22Rv1 (cell line): ENCODE results near the gene CCDC74B.
"Not testable (repeated sequence)": the region's sequence is repeated elsewhere in the genome, so short reads cannot be mapped to it uniquely, and the experiment has no call there.

Experiments used
- H3K27ac ChIP-seq: fragments of 450-650 bp; 2 replicates; pipeline ENCODE4 v1.5.1; 2017
- ZFX ChIP-seq: fragments of 450-650 bp; IDR thresholded peaks from 2 replicates; pipeline ENCODE4 v1.6.1; 2017; ENCODE audit warnings: antibody characterized with exemption, borderline replicate concordance
- TF ChIP-seq, protein P1 (sequence below): fragments of 450-650 bp; IDR thresholded peaks from 2 replicates; pipeline ENCODE4 v1.5.1; 2017; ENCODE audit warnings: mild to moderate bottlenecking

CCDC74B gene

DNA sequence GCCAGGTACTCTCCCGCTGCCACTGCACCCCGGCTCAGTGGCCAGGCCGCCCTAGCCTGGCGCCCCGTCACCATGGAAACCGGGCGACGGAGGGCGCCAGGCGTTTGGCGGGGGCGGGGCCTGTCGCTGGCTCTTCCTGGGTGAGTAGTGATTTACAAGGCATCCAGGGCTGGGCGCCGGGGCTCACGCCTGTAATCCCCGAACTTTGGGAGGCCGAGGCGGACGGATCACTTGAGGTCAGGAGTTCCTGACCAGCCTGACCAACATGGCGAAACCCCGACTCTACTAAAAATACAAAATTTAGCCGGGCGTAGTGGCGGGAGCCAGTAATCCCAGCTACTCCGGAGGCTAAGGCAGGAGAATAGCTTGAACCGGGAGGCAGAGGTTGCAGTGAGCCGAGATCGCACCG, at the start of gene CCDC74B:
Gene CCDC74B, minus strand, starts transcription at position 107 of the 409 bp plus-strand sequence. CDS start 116 bp downstream, outside the sequence.
- H3K27ac ChIP-seq, result peak within 1 kb of the TSS; percentile 38

DNA sequence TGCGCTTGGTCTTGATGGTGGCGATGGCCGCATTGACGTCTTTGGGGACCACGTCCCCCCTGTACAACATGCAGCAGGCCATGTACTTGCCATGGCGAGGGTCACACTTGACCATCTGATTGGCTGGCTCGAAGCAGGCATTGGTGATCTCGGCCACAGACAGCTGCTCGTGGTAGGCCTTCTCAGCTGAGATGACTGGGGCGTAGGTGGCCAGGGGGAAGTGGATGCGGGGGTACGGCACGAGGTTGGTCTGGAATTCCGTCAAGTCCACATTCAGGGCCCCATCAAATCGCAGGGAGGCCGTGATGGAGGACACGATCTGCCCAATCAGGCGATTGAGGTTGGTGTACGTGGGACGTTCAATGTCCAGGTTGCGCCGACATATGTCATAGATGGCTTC, 48.9 kb upstream of the CCDC74B start:
- H3K27ac ChIP-seq, result not testable (repeated sequence)

DNA sequence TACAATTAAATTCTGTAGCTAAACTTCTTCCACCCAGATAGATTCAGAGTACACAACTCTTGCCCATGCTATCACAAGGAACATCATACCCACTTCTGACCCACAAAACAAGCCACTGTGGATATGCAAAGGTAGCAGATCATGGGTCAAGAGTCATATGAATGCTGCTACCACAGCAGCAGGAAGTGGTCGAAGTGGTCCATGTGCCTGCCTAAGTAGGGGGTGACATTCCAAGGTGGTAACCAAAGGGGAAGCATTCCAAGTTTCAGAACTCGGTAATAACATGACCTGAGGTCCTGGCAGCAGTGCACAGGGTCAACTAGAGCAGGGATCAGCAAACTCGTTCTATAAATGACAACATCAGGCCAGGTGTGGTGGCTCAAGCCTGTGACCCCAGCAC, 47.5 kb upstream of the CCDC74B start:
- not testable (repeated sequence) for H3K27ac ChIP-seq

DNA sequence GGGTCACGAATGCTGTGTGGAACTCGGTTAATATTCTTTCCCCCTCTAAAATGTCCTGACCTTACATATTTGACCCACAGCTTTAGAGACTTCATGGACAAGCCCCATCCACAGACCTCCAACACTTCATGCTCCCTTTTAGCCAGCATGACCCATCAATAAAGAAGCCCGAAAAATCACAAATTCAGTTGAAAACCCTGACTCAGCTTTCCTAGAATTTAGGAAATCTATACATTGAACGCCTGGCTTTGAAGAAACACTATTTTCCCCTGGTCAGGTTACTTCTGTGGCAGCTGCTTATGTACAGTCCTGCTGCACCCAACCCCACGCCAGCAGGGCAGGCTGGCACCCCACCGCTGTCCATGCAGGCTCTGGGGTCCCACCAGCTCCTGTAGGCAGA, 46.4 kb upstream of the CCDC74B start:
- H3K27ac ChIP-seq, result not testable (repeated sequence)

DNA sequence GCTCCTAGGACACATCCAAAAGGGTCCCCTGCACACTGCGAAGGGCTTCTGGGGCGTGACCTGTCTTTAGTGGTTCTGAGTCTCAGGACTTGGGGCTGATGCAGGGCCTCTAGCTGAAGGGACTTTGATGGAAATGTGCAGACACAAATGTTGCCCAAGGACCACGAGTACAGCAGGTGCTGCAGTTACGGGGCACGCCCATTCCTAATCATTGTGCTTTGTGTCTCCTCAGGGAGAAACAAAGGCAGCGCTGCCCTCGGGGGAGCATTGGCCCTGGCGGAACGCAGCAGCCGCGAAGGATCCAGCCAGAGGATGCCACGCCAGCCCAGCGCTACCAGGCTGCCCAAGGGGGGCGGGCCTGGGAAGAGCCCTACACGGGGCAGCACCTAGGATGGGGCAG, 45.3 kb upstream of the CCDC74B start:
- TF ChIP-seq, protein P1, sequence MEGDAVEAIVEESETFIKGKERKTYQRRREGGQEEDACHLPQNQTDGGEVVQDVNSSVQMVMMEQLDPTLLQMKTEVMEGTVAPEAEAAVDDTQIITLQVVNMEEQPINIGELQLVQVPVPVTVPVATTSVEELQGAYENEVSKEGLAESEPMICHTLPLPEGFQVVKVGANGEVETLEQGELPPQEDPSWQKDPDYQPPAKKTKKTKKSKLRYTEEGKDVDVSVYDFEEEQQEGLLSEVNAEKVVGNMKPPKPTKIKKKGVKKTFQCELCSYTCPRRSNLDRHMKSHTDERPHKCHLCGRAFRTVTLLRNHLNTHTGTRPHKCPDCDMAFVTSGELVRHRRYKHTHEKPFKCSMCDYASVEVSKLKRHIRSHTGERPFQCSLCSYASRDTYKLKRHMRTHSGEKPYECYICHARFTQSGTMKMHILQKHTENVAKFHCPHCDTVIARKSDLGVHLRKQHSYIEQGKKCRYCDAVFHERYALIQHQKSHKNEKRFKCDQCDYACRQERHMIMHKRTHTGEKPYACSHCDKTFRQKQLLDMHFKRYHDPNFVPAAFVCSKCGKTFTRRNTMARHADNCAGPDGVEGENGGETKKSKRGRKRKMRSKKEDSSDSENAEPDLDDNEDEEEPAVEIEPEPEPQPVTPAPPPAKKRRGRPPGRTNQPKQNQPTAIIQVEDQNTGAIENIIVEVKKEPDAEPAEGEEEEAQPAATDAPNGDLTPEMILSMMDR, result no peak
- no peak for TF ChIP-seq ZFX
- no peak overlapping the region for H3K27ac ChIP-seq

DNA sequence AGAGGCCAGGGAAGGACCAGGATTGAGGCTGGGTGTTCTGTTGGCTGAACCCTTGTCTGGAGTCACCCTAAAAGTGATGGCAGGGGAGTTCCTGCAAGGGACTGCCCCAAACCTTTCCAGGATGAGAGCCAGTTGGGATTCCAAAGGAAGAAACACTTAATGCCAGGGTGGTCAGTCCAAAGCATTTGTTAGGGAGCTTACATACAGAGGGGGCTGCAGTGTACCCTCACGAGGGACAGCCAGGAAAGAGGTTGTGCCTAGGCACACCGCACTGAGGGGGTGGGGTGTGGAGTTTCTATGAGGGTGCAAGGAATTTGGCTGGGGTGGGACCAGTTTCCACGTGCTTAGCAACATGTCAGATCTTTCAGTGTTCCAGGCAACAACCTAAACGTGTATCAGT, 44.0 kb upstream of the CCDC74B start:
- H3K27ac ChIP-seq, result not testable (repeated sequence)

DNA sequence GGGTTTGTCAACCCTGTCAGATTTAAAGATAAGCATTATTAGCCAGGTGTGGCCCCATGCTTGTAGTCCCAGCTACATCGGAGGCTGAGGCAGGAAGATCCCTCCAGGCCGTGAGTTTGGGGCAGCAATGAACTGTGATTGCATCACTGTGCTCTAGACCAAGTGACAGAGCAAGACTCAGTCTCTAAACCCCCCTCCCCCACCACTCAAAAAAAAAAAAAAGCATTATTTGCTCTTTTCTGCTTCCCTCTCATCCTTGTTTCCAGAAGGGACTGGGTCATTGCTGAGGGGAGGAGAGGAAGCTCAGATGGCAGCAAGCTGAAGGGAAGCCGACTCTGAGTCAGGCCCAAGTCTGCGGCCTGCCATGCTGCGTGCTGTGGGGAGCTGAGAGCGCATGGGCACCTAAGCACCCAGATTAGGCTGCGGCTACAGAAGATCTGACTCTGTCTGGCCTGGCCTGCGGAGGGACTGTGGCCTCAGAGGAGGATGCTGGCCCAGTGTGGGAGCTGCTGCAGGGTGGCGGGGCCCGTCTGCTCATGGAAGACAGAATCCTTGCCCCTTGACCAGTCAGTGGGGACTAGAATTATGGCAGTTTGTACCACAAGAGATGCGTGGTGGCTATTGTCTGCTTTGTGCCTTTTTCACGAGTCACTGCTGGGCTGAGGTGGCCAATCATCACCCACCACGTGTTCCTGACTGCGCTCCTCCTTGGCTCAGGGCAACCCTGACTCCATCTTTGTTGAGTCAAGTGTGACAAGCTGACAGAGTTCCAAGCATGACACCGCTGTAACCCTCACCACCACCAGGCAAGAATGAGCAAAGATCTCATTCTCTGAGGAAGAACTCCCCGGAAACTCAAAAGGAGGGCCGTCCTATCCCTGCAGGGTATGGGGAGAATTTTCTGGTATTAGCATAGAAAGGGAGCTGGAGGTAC, 43.2 kb upstream of the CCDC74B start:
- H3K27ac ChIP-seq, result not testable (repeated sequence)

DNA sequence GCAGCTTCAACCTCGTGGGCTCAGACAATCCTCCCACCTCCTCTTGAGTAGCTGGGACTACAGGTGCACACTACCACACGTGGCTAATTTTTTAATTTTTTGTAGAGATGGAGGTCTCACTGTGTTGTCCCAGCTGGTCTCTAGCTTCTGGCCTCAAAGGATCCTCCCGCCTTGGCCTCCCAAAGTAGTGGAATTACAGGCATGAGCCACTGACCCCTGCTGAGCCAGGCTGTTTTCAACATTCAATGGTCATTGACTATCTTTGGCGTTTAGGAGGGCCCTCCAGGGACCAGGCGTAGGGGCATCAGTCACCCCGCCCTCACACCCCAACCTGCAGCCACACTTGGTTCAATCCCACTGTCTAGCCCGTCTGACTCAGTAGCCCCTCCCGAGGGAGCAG, 42.4 kb upstream of the CCDC74B start:
- no peak for TF ChIP-seq ZFX
- TF ChIP-seq, protein P1, result no peak
- no peak overlapping the region for H3K27ac ChIP-seq

DNA sequence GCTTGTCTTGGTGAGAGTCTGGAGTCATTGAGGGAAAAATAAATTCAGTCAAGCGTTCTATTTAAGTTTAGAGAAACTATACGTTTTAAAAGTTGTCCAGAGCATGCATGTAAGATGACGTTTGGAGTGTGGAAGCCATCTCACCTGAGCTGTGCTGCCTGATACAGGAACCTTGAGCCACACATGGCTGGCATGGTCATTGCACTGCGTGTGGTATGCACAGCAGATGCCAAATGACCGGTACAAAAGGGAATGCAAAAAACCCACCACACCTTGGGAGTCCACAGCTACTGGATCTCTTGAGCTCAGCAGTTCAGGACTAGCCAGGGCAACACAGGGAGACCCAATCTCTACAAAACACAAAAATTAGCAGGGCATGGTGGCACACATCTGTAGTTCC, 41.5 kb upstream of the CCDC74B start:
- no peak for TF ChIP-seq ZFX
- TF ChIP-seq, protein P1, result no peak
- no peak overlapping the region for H3K27ac ChIP-seq

DNA sequence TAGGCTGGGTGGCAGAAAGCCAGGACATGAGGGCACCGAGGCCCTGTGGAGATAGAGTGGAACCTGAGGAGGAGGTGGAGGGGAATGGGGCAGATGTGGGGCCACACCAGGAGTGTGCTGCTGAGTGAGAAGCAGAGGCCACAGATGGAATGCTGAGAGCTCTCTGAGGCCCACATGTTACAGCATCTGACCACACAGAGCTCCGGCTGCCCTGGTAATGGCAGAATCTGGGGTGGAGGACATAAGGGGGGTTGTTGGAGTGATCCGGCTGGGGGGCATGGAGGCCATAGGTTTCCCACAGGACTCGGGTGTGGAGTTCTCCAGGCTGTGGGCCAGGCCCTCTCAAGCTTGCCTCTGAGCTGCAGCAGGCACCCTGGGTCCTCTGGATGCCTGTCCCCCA, 41.0 kb upstream of the CCDC74B start:
- no peak for TF ChIP-seq ZFX
- TF ChIP-seq, protein P1, result no peak
- no peak overlapping the region for H3K27ac ChIP-seq

DNA sequence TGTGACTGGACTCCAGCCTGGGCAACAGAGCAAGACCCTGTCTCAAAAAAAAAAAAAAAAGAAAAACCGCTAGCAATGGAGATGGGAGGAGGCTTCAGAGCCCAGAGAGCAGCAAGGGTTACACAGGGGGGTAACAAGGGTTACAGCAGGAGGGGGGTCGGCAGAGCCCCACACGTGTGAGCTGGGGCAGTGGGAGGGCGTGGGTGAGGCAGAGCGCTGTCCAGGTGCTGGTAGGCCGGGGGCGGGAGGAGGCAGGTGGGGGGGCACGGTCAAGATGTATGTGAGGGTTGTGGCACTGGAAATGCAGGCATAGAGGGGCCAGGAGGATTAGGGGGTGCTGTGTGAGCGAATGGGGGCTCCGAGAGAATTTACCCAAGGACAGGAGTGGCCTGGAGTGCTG, 40.5 kb upstream of the CCDC74B start:
- H3K27ac ChIP-seq, result no peak overlapping the region
- TF ChIP-seq, protein P1, result no peak
- TF ChIP-seq ZFX, result no peak
